Putamen (tissue), 1 donor: ENCODE results near the gene TK1.
A peak's percentile ranks its signal among the peaks of the same experiment; 100 is the strongest.

Experiments
- DNase-seq: peaks from one replicate; pipeline ENCODE4 v3.0.0-alpha.2; 2016; ENCODE audit warnings: low spot score

Gene TK1

DNA sequence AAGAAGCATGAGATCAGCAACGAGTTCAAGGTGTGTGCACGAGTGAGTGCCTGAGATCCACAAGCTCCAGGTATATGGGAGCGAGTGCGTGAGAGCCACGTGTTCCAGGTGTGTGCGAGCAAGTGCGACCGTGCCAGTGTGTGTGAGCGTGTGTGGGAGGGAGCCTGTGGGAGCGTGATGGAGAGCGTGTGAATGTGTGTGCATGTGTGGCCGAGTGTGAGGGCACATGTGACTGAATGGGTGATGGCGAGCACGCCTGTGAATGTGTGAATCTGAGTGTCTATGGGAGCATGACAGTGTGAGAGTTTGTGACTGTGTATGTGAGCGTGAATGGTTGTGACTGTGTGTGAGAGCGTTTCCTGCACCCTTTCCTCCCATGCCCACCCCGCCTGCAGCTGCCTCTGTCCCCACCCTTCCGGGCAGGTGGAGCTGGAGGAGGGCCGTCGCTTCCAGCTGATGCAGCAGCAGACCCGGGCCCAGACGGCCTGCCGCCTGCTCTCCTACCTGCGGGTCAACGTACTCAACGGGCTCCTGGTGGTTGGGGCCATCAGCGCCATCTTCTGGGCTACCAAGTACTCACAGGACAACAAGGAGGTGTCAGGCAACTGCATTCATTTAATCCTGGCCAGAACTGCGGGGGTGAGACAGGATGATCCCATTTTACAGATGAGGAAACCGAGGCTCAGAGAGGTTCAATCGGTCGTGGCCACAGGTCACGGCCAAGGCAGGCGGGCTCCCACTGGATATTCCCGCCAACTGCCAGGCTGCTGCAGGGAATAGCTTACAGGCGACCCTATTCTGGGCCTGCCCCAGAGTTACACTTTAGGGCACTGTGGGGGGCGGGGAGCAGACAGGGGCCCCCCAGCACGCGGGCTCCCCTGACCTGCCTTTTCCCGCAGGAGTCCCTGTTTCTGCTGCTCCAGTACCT is 52.6 kb downstream of the TK1 start:
- no peak for DNase-seq

DNA sequence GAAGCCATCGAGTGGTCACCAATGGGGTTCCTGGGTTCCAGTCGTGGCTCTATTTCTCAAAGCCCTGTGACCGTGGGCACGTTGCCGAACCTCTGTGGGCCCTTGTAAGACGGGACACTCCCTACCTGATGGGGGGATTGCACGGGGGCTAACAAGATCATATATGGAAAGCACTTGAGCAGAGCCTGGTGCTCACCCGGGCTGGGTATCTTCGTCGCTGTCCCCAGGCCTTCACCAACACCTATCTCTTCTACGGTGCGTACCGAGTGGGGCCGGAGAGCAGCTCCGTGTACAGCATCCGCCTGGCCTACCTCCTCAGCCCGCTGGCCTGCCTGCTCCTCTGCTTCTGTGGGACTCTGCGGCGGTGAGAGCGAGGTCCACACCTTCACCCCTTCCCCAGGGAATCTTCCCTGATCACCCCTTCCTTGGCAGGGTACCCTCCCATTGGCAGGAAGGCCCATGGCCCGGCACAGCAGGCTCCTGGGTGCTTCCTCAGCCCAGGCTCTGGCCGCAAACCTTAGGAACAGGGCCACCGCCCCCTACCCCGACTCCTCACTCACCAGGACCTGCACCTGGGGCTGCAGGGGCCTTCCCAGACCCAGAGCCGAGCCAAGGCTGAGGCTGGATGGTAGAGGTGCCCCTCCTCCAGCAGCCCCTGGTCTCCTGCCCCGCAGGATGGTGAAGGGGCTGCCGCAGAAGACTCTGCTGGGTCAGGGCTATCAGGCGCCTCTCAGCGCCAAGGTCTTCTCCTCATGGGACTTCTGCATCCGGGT is 53.5 kb downstream of the TK1 start:
- no peak for DNase-seq

DNA sequence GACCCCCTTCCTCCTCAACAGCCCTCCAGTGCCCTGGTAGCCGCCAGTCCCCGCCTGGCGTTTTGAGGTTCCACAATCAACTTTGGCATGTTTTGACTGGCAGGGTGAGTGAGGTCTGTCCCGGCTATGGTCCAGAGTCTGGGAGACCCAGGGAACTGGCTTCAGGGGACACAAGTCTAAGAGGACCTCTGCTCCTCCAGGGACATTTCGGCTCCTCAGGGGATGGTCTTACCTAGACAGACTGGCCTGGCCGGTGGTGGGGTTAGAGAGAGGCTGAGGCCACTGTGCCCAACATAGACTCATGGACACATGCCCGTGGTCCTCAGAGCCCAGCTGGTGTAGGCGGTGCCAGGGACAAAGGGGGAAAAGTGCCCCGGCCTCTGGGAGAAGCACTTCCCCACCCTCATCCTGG is 54.1 kb downstream of the TK1 start:
- no peak for DNase-seq

DNA sequence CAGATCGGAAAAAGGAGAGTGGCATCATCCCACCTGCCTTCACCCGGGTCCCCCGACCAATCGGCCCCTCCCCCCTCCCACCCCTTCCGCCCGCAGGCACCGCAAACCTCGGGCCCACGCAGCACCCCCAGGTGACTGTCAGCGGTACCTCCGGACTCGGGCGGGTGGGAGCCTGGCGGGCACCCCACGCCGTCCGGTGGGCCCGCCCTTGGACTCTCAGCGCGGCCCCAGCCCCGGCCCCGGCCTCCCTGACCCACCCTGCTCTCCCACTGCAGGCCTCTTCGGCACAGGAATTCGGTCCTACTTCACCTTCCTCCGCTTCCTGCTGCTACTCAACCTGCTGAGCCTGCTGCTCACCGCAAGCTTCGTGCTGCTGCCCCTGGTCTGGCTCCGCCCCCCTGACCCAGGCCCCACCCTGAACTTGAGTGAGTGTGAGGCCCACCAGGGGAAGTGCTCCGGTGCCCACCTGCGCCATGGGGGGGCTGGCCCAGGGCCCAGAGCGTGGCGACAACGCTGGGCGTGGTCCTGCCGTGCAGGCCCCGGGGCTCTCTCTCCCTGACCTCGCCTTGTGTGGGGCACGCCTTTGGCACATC is 54.7 kb downstream of the TK1 start:
- no peak for DNase-seq

DNA sequence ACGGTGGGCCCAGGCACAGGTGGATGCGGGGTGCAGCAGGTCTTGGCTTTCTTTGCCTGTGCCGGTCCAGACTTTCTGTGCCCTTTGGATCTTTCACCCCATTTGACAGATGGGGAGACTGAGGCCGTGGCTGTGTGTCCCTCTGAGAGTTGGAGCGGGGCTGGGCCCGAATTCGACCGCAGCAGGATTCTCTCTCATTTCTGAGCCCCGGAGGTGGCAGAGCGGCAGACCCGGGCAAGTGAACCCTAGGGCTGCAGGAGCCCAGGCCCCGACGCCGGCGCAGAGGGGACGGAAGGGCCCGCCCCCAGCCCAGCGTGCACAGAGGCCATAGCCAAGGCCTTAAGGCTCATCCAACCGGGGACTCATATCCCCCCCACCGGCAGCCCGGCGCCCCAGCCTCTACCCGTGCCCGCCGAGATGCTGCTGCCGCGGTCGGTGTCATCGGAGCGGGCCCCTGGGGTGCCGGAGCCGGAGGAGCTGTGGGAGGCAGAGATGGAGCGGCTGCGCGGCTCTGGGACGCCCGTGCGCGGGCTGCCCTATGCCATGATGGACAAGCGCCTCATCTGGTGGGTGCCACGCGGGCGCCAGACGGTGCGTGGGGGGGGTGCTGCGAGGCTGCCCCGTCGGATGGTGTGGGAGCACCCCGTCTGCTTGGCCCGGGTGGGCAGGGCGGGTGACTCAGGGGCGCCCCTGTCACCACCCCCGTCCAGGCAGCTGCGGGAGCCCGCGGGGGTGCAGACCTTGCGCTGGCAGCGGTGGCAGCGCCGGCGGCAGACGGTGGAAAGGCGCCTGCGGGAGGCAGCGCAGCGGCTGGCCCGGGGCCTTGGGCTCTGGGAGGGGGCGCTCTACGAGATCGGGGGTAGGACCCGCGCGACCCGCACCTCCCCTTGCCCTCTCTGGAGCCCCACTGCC is 55.4 kb downstream of the TK1 start:
- DNase-seq = no peak

DNA sequence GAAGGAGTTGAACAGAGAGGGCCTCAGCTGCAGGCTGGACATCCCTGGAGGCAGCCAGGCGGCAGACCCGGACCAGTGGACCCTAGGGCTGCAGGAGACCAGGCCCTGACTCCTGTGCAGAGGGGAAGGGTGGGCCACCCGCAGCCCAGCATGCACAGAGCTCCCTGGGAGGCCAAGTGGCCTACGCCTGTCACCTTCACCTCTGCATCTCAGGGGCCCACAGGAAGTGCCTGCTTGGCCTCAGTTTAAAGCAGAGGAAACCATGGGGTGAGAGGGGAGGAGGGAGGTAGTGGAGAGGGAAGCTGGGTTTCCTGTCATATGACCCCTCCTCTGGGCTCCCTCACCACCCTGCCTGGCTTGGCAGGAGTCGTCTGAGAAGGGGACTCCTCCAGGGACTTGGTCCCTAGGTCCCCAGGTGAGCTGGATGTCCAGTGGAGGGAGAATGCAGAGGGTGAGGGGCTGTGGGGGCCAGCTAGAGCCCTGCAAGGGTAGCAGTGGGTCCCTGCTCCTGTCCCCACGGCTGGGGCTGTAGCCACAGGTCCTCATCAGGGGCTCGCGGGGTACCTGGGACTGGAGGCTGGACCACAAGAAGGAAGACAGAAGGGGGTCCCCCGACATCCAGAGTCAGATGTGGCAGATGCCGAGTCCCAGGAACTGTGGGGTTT is 56.3 kb downstream of the TK1 start, which contains the start of gene TMC8:
Gene TMC8 (plus strand): TSS at position 335 of the 665 bp plus-strand sequence. CDS start 818 bp downstream, outside the sequence.
- DNase-seq = no peak

DNA sequence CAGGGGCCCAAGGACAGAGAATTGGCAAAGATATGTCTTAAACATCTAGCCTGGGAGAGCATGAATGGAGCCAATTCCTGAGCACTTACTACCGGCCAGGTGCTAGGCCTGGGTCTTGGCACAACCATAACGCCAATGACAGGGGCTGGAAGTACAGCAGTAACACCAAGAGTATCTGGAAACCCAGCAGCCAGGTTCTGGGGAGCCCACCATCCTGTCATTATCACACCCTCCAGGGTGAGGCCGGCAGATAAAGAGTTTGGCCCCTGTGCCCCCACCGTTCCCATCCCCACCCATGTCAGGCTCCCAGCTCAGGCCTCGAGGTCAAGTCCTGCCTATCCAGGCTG is 56.8 kb downstream of the TK1 start:
- no peak for DNase-seq

DNA sequence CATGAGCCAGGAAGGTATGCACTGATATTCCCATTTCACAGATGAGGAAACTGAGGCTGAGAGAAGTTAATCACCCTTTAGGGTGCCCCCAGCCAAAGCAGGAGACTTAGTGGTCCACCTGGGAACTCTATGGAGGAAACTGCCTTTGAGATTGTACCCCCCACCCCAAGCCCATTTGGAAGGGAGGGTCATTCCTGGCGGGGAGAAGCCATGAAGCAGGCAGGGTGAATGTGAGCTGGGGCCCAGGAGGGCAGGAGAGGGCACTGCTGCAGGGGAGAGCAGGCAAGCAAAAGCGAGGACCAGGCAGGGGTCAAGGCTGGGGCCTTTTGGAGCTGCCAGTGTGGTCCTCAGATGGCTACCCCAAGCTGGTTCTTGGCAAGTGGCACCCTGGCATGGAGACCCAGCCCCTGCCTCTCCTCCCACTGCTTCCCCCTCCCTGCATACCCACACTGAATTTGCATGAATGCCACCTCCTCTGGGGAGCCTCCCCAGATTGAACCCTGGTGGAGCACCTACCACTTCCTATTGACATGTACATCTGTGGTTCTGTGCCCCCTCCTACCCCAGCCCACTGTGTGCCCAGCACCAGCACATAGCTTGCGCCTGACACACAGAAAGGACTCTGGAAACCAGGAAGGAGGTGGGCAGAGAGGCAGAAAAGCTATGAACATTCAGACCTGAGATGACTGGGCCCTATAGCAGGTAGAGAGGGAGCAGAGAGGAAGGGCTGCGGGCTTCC is 57.3 kb downstream of the TK1 start:
- DNase-seq = no peak

DNA sequence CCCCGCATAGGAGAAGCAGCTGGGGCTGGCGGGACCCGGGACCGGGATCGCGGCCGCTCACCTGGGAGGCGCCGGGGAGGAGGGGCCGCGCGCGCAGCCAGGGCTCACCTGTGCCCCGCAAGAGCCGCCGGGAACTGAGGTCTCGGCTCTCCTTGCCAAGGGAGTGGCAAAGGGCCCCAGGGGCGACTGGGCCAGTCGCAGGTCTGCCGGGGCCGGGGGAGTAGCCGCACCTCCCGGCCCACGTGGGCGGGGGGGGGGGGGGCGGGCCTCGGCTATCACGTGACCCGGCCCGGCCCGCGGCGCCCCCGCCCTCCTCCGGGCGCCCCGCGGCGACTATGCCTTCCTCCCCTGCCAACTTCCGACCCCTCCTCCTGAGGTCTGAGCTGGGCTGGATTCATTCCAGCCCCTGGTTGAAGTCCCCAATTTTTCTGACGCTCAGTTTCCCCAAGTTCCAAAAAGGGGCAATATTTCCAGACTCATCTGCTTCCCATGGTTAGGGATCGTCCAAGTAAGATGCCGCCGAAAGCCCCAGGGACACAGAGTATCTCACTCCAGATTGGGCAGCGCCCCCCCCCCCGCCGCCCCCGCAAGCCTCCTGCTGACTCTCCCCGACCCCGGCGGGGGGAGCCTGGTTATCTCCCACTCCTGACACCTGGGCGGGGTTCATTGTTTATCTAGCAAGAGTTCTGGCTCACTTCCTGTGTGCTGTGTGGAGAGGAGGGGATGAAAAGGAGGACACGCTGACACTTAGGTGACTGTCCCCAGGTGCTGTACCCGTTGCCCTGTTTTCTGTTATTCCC is 58.1 kb downstream of the TK1 start, which contains the start of gene TMC6:
Gene TMC6 (minus strand): TSS at position 205 of the 800 bp plus-strand sequence. CDS start 1,923 bp downstream, outside the sequence.
- DNase-seq = peak; percentile 63

DNA sequence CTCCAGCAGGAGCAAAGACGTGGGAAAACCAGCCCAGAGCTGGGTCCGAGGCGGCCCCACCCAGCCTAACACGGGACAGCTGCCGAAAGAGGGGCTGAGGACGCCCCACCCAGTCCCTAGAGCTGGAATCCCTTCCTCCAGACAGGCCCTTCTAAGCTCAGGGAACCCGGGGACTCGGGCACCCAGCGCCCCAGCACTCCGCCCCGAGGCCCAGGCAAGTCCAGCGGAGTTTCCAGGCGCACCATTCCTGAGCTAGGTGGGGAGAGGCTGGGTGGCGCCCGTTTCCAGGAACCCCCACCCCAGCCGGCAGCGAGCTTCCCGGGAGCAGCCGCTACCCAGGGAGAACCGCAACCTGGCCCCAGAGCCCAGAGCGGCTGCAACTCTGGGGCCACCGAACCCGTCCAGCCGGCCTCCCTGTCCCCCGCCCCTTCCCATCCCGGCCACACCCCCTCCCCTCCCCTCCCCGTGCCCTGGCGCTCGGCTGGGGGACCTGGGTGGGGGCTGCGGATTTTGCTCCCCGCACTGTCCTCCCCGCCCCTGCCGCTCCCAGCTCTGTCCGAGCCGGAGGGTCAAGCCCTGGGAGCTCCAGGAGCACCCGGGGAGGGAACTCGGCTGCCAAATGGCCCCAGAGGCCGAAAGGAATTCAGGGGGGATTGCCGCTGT is 58.8 kb downstream of the TK1 start:
- DNase-seq = peak; percentile 57

DNA sequence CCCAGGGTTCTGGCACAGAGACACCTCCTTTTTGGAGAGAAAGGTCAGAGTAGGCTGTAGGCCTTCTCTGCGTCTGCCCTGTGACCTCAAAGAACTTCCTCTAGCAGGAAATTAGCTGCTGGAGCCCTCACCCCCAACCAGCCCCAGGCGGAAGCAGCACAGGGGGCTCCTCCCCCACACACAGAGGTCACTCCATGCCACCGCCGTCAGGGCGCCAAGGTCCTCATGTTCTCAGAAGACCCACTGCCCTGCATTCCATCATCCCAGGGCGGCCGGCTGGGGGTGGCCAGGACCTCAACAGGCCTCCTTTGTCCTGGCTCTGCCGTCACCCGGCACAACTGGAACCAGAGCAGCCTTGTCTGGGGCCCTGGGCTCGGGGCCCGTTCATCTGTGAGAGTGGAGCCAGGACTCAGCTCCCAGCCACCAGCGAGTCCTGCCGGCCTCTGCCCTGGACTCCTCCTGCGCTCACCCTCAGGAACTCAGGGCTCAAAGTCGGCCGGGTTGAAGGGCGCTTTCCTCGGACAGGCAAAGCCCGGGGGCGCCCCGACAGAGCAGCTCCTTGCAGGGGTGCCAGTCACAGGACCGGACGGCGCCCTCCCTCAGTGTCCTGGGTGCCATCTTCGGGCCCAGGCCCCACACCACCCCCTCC is 59.5 kb downstream of the TK1 start:
- peak; percentile 95 for DNase-seq

DNA sequence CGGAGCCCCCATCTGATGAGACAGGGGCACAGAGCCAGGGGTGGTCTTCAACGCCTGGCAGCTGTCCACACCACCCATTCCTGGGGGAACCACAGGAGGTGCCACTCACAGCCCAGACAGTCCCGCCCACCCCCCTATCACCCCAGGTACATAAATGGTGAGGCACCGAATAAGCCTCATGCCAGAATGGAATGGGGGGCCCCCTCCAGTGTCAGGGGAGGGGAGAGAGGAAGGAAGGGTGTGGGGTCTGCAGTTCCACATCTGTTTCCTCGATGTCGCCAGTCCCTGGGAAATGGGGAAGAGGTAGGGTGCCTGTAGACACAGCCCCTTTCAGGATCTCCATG is 60.0 kb downstream of the TK1 start:
- DNase-seq = no peak

DNA sequence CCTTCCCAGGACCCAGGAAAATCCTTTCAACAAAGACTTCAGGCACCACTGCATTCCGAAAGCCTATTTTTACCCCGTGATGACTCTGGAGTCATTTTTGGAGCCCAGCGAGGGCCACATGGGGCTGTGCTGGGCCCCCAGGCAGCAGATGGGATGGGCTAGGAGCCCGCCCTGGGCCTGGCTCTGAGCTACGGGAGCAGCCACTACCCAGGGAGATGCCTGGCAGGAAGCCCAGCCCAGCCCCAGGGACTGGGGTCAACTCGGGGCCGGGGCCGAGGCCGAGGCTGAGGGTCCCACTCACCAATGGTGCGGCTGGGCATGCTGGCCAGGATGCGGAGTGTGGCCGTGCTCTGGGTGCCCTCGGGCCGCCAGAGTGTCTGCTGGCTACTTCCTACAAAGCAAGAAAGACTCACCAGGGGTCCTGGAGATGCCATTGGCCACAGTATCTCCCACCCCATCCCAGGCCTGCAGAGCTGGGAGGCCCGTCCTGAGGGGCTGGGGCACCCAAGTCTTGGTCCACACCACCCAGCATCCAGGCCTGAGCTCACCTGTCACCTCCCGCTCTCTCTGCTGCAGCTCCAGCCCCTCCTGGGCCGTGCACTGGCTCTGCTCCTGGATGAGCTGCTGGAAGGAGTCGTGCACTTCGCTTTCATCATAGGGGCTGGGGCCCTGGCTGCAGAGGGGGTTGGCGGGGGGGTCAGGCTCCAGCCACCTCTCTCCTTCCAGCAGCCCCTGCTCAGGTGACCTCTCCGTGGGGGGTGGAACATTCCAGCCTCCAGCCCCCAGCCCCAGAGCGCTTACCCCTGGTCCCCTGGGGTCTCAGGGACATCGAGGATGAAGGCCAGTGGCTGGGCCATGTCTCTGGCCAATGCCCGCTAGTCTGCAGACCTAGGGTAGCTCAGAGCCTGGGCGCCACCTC is 60.6 kb downstream of the TK1 start:
- no peak for DNase-seq

DNA sequence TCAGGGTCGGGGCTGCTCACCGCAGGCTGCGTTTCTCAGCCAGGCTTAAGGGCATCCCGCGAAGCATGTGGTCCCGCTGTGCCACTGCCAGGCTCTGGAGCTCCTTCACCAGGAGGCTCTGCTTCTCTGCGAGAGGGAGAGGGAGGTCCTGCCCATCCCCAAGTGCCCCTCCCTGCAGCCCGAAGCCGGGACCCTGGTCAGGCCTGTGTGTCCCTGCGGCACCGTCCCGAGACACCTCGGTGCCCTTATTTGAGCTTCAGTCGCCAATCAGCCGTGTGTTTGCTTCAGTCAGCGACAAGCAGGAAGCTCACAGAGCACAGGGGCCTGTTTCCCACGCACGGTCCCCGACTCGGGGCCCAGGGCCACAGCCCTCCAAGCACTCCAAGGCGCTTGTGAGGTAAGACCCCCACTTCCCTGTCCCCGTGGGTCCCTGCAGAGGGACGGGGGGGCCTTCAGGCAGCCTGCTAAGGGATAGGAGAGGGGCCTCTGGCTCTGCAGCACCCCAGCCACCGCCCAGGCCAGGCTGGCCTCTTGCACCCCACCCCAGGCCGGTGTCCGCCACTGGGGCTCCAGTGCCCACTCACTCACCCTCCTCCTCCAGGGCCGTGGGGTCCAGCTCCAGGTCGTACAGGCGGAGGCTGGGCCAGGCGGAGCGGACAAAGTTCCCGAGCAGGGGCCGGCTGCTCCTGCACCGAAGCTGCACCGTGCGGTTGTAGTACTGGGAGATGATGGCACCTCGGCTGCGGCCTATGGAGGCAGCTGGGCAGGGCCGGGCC is 61.5 kb downstream of the TK1 start:
- no peak for DNase-seq

DNA sequence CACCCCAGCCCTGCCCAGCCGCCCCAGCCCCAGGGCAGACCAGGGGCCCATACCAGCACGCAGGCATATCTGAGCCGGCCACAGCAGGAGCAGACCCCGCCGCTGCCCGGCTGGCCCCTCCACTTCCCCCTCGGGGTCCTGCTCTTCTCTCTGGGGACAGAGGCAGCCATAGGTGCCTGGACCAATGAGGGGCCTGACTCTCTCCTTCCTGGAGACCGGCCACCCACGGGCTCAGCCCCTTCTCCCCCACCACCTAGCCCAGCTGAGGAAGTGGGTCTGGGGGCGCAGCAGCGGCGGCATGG is 62.1 kb downstream of the TK1 start:
- DNase-seq = no peak
